Measurements from ENCODE around the gene MAGIX.

The MAGIX gene

GRCh38 chrX:49167740-49168108 is 5.2 kb downstream of the MAGIX start:
- TF ChIP-seq NFIC (IDR thresholded peaks at IDR 0.05) (no peak), EGR1 (IDR thresholded peaks at IDR 0.05) (no peak), CREB1 (IDR thresholded peaks at IDR 0.05; ENCODE audit: low read depth) (no peak), ZBTB7A (IDR thresholded peaks at IDR 0.05; ENCODE audit: low read depth) (no peak), EP300 (IDR thresholded peaks at IDR 0.05; ENCODE audit: borderline replicate concordance) (no peak), REST (IDR thresholded peaks at IDR 0.05; ENCODE audit: low read depth) (no peak), TCF12 (IDR thresholded peaks at IDR 0.05; ENCODE audit: low read depth) (no peak), TEAD4 (IDR thresholded peaks at IDR 0.05) (no peak), USF1 (IDR thresholded peaks at IDR 0.05) (no peak)

- TF ChIP-seq ZBTB7A (IDR thresholded peaks at IDR 0.05; ENCODE audit: low read depth), result 0 out of 2 replicates have a peak, but pooled peaks have one; percentile 26
- no peak for TF ChIP-seq REST (IDR thresholded peaks at IDR 0.05; ENCODE audit: low read depth)
- TF ChIP-seq NFIC (IDR thresholded peaks at IDR 0.05), result no peak
- no peak for TF ChIP-seq RAD21 (IDR thresholded peaks at IDR 0.05; ENCODE audit: low read depth)
- TF ChIP-seq TEAD4 (IDR thresholded peaks at IDR 0.05), result no peak
- no peak for TF ChIP-seq TAF1 (IDR thresholded peaks at IDR 0.05; ENCODE audit: low read depth)
- TF ChIP-seq CREB1 (IDR thresholded peaks at IDR 0.05; ENCODE audit: low read depth), result no peak
- 0 out of 2 replicates have a peak, but pooled peaks have one; percentile 28 for TF ChIP-seq MAX (IDR thresholded peaks at IDR 0.05)
- no peak for TF ChIP-seq USF1 (IDR thresholded peaks at IDR 0.05)
- TF ChIP-seq TCF12 (IDR thresholded peaks at IDR 0.05; ENCODE audit: low read depth), result no peak
- TF ChIP-seq EGR1 (IDR thresholded peaks at IDR 0.05), result no peak
- TF ChIP-seq CEBPB (IDR thresholded peaks at IDR 0.05), result no peak
These were observed 9.3 kb downstream of the MAGIX start, which contains the start of gene PLP2 for GRCh38 chrX:49171752-49172279. Gene PLP2 (plus strand): TSS chrX:49171898. CDS start chrX:49172001, 103 bp downstream.

GRCh38 chrX:49172280-49172780 is 9.8 kb downstream of the MAGIX start:
- TF ChIP-seq CREB1 (IDR thresholded peaks at IDR 0.05; ENCODE audit: low read depth) (no peak), NFIC (IDR thresholded peaks at IDR 0.05) (peak; percentile 75)

GRCh38 chrX:49174723-49175122 is 12.2 kb downstream of the MAGIX start:
- no peak for TF ChIP-seq TAF1 (IDR thresholded peaks at IDR 0.05; ENCODE audit: low read depth)
- TF ChIP-seq CEBPB (IDR thresholded peaks at IDR 0.05), result no peak
- TF ChIP-seq YY1 (IDR thresholded peaks at IDR 0.05; ENCODE audit: low read depth), result no peak
- TF ChIP-seq EGR1 (IDR thresholded peaks at IDR 0.05), result no peak
- no peak for TF ChIP-seq TEAD4 (IDR thresholded peaks at IDR 0.05)

GRCh38 chrX:49175435-49176274 is 13.1 kb downstream of the MAGIX start:
- TF ChIP-seq EP300 (IDR thresholded peaks at IDR 0.05; ENCODE audit: borderline replicate concordance) (no peak), TAF1 (IDR thresholded peaks at IDR 0.05; ENCODE audit: low read depth) (no peak), NFIC (IDR thresholded peaks at IDR 0.05) (no peak), REST (IDR thresholded peaks at IDR 0.05; ENCODE audit: low read depth) (no peak), ZBTB7A (IDR thresholded peaks at IDR 0.05; ENCODE audit: low read depth) (no peak)

All from Ishikawa (cell line).